ENCODE measurements around the gene ALK. TPM values are rescaled to one million over a fixed set of nuclear protein-coding genes. Genes with fewer than 3 reads are reported as not detected.

The ALK gene
- total RNA-seq, 4 donors from 2014 or later: 0.32 to 0.42 TPM; not detected in 2

GRCh38 chr2:29388071-29388470 is 533.3 kb downstream of the ALK start:
- WGBS: 73% methylated on average over 2 of the region's 2 CpGs
- TF ChIP-seq POLR2AphosphoS5 (IDR thresholded peaks at IDR 0.05) (no peak), CTCF (IDR thresholded peaks at IDR 0.05) (no peak)
- no peak for DNase-seq (ENCODE audit: low spot score in 2 of 2)

GRCh38 chr2:29382486-29382885 is 538.9 kb downstream of the ALK start:
- H3K27me3 ChIP-seq: no peaks in the 10 kb centered on the region
- no peaks in the 10 kb centered on the region for H3K9me3 ChIP-seq
- no peak overlapping the region for H3K4me3 ChIP-seq
- no peak for TF ChIP-seq POLR2A (IDR thresholded peaks at IDR 0.05)
- TF ChIP-seq POLR2AphosphoS5 (IDR thresholded peaks at IDR 0.05): no peak
- no peaks in the 10 kb centered on the region for H3K4me1 ChIP-seq
- DNase-seq (ENCODE audit: low spot score in 2 of 2): no peak
- no peak overlapping the region for H3K27ac ChIP-seq
- 74% methylated on average over 2 of the region's 2 CpGs for WGBS
- H3K36me3 ChIP-seq: no peaks in the 10 kb centered on the region

More at GRCh38 chr2:29388071-29388470, 533.3 kb downstream of the ALK start:
- Histone ChIP-seq H3K9me3 (no peaks in the 10 kb centered on the region), H3K27me3 (no peaks in the 10 kb centered on the region), H3K27ac (no peak overlapping the region), H3K4me1 (no peaks in the 10 kb centered on the region), H3K4me3 (no peak overlapping the region), H3K36me3 (no peaks in the 10 kb centered on the region)

GRCh38 chr2:29377788-29378187 is 543.6 kb downstream of the ALK start:
- Histone ChIP-seq H3K27me3 (no peaks in the 10 kb centered on the region), H3K4me3 (no peak overlapping the region), H3K4me1 (no peaks in the 10 kb centered on the region), H3K27ac (no peak overlapping the region), H3K9me3 (no peaks in the 10 kb centered on the region), H3K36me3 (no peaks in the 10 kb centered on the region)
- no peak for DNase-seq (ENCODE audit: low spot score in 2 of 2)
- TF ChIP-seq CTCF (IDR thresholded peaks at IDR 0.05): no peak
- TF ChIP-seq POLR2A (IDR thresholded peaks at IDR 0.05): no peak
- TF ChIP-seq EP300 (IDR thresholded peaks at IDR 0.05): no peak
- no peak for TF ChIP-seq POLR2AphosphoS5 (IDR thresholded peaks at IDR 0.05)
- WGBS: 88% methylated on average over 1 of the region's 1 CpG

- no peaks in the 10 kb centered on the region for H3K36me3 ChIP-seq
- no peaks in the 10 kb centered on the region for H3K4me1 ChIP-seq
- H3K27ac ChIP-seq: no peak overlapping the region
- TF ChIP-seq POLR2AphosphoS5 (IDR thresholded peaks at IDR 0.05) (no peak), EP300 (IDR thresholded peaks at IDR 0.05) (no peak), POLR2A (IDR thresholded peaks at IDR 0.05) (no peak), CTCF (IDR thresholded peaks at IDR 0.05) (no peak)
- H3K9me3 ChIP-seq: no peaks in the 10 kb centered on the region
- DNase-seq (ENCODE audit: low spot score in 2 of 2): no peak
- H3K4me3 ChIP-seq: no peak overlapping the region
- WGBS: 53% methylated on average over 2 of the region's 2 CpGs
- no peaks in the 10 kb centered on the region for H3K27me3 ChIP-seq
Measured at GRCh38 chr2:29376541-29376940, 544.8 kb downstream of the ALK start.

GRCh38 chr2:29375843-29376242 is 545.5 kb downstream of the ALK start:
- 79% methylated on average over 3 of the region's 3 CpGs for WGBS
- no peaks in the 10 kb centered on the region for H3K36me3 ChIP-seq
- H3K4me1 ChIP-seq: no peaks in the 10 kb centered on the region
- no peaks in the 10 kb centered on the region for H3K27me3 ChIP-seq
- no peak for TF ChIP-seq EP300 (IDR thresholded peaks at IDR 0.05)
- no peak for TF ChIP-seq CTCF (IDR thresholded peaks at IDR 0.05)
- TF ChIP-seq POLR2AphosphoS5 (IDR thresholded peaks at IDR 0.05): no peak
- no peak for TF ChIP-seq POLR2A (IDR thresholded peaks at IDR 0.05)
- no peak overlapping the region for H3K4me3 ChIP-seq
- H3K9me3 ChIP-seq: no peaks in the 10 kb centered on the region
- no peak for DNase-seq (ENCODE audit: low spot score in 2 of 2)
- no peak overlapping the region for H3K27ac ChIP-seq

GRCh38 chr2:29374823-29375222 is 546.6 kb downstream of the ALK start:
- H3K27ac ChIP-seq: no peak overlapping the region
- no peak overlapping the region for H3K4me3 ChIP-seq
- TF ChIP-seq POLR2A (IDR thresholded peaks at IDR 0.05) (no peak), EP300 (IDR thresholded peaks at IDR 0.05) (no peak), POLR2AphosphoS5 (IDR thresholded peaks at IDR 0.05) (no peak), CTCF (IDR thresholded peaks at IDR 0.05) (no peak)
- H3K36me3 ChIP-seq: no peaks in the 10 kb centered on the region
- no peaks in the 10 kb centered on the region for H3K9me3 ChIP-seq
- no peak for DNase-seq (ENCODE audit: low spot score in 2 of 2)
- H3K4me1 ChIP-seq: no peaks in the 10 kb centered on the region
- no peaks in the 10 kb centered on the region for H3K27me3 ChIP-seq
- 78% methylated on average over 5 of the region's 5 CpGs for WGBS
